Liver (tissue), 3 donors: ENCODE measurements around the gene AGAP5.
"Not testable (repeated sequence)": the region's sequence is repeated elsewhere in the genome, so short reads cannot be mapped to it uniquely, and the experiment has no call there.

Experiments
- EGR1 ChIP-seq, 2 donors: IDR thresholded peaks; 2 replicates each; pipeline ENCODE4 v1.6.1; 2016 to 2018; ENCODE audit warnings: antibody characterized with exemption in 2 of 2, low read depth in 2 of 2
- FOXA1 ChIP-seq: IDR thresholded peaks from 2 replicates; pipeline ENCODE4 v1.6.1; 2016; ENCODE audit warnings: antibody characterized with exemption
- FOXA2 ChIP-seq: IDR thresholded peaks from 2 replicates; pipeline ENCODE4 v1.6.1; 2016; ENCODE audit warnings: antibody characterized with exemption
- GABPA ChIP-seq, 2 donors: IDR thresholded peaks in 1 of 2; conservative IDR thresholded peaks in 1 of 2; 2 replicates each; pipeline ENCODE4 v1.6.1; 2016; ENCODE audit warnings: antibody characterized with exemption in 2 of 2, mild to moderate bottlenecking in 1 of 2, moderate library complexity in 1 of 2
- JUND ChIP-seq, 2 donors: IDR thresholded peaks; 2 replicates each; pipeline ENCODE4 v1.6.1; 2016; ENCODE audit warnings: antibody characterized with exemption in 2 of 2
- RAD21 ChIP-seq, 2 donors: IDR thresholded peaks; 2 replicates each; pipeline ENCODE4 v1.6.1; 2016; ENCODE audit warnings: antibody characterized with exemption in 2 of 2, mild to moderate bottlenecking in 2 of 2
- SP1 ChIP-seq: IDR thresholded peaks from 2 replicates; pipeline ENCODE4 v1.6.1; 2018; ENCODE audit warnings: antibody characterized with exemption, mild to moderate bottlenecking
- TAF1 ChIP-seq: conservative IDR thresholded peaks from 2 replicates; pipeline ENCODE4 v1.6.1; 2016; ENCODE audit warnings: antibody characterized with exemption, mild to moderate bottlenecking
- YY1 ChIP-seq: IDR thresholded peaks from 2 replicates; pipeline ENCODE4 v1.6.1; 2016; ENCODE audit warnings: antibody characterized with exemption, mild to moderate bottlenecking
- TF ChIP-seq, protein P1 (sequence below): fragments of 150-350 bp; IDR thresholded peaks from 2 replicates; pipeline ENCODE4 v1.5.1; 2017; ENCODE audit warnings: improper control_type of control experiment, low read depth, low read length; ENCODE audit not compliant: missing input control
- TF ChIP-seq, protein P2 (sequence below): IDR thresholded peaks from 2 replicates; pipeline ENCODE4 v1.6.1; 2016; ENCODE audit warnings: antibody characterized with exemption, mild to moderate bottlenecking
- TF ChIP-seq, protein P3 (sequence below): IDR thresholded peaks from 2 replicates; pipeline ENCODE4 v1.6.1; 2016; ENCODE audit warnings: antibody characterized with exemption
- TF ChIP-seq, protein P4 (sequence below): IDR thresholded peaks from 2 replicates; pipeline ENCODE4 v1.6.1; 2016; ENCODE audit warnings: antibody characterized with exemption
- TF ChIP-seq, protein P5 (sequence below): IDR thresholded peaks from 2 replicates; pipeline ENCODE4 v1.6.1; 2016; ENCODE audit warnings: antibody characterized with exemption
- donor health status: healthy.
- donor health status: healthy.

DNA sequence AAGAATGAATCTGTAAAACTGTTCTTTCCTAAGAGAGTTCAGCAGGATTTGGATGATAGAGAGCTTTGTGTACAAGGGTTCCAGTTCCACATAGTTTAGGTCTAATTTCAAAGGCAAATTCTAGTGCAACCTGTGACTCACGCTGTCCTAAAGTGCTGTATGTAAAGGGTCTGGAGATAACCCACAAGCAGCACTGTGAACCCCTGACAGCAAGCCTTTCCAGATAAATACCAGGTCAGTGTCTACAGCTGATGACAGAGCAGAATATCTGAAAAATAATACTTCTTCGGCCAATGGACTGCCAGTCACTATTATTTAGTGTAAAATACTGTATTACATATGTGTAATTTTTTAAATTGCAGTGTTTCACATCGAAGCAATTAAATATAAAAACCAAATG lies 16.0 kb upstream of the AGAP5 start:
- TF ChIP-seq, protein P1, sequence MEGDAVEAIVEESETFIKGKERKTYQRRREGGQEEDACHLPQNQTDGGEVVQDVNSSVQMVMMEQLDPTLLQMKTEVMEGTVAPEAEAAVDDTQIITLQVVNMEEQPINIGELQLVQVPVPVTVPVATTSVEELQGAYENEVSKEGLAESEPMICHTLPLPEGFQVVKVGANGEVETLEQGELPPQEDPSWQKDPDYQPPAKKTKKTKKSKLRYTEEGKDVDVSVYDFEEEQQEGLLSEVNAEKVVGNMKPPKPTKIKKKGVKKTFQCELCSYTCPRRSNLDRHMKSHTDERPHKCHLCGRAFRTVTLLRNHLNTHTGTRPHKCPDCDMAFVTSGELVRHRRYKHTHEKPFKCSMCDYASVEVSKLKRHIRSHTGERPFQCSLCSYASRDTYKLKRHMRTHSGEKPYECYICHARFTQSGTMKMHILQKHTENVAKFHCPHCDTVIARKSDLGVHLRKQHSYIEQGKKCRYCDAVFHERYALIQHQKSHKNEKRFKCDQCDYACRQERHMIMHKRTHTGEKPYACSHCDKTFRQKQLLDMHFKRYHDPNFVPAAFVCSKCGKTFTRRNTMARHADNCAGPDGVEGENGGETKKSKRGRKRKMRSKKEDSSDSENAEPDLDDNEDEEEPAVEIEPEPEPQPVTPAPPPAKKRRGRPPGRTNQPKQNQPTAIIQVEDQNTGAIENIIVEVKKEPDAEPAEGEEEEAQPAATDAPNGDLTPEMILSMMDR = not testable (repeated sequence)
- not testable (repeated sequence) for TF ChIP-seq EGR1 (IDR thresholded peaks at IDR 0.05; ENCODE audit: low read depth in 2 of 2); RAD21 (IDR thresholded peaks at IDR 0.05); FOXA2; SP1; YY1; TAF1; JUND (IDR thresholded peaks at IDR 0.05); GABPA (IDR thresholded peaks at IDR 0.05 in 1 of 2, conservative IDR thresholded peaks at IDR 0.05 in 1 of 2); FOXA1
- TF ChIP-seq, protein P2, sequence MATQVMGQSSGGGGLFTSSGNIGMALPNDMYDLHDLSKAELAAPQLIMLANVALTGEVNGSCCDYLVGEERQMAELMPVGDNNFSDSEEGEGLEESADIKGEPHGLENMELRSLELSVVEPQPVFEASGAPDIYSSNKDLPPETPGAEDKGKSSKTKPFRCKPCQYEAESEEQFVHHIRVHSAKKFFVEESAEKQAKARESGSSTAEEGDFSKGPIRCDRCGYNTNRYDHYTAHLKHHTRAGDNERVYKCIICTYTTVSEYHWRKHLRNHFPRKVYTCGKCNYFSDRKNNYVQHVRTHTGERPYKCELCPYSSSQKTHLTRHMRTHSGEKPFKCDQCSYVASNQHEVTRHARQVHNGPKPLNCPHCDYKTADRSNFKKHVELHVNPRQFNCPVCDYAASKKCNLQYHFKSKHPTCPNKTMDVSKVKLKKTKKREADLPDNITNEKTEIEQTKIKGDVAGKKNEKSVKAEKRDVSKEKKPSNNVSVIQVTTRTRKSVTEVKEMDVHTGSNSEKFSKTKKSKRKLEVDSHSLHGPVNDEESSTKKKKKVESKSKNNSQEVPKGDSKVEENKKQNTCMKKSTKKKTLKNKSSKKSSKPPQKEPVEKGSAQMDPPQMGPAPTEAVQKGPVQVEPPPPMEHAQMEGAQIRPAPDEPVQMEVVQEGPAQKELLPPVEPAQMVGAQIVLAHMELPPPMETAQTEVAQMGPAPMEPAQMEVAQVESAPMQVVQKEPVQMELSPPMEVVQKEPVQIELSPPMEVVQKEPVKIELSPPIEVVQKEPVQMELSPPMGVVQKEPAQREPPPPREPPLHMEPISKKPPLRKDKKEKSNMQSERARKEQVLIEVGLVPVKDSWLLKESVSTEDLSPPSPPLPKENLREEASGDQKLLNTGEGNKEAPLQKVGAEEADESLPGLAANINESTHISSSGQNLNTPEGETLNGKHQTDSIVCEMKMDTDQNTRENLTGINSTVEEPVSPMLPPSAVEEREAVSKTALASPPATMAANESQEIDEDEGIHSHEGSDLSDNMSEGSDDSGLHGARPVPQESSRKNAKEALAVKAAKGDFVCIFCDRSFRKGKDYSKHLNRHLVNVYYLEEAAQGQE = not testable (repeated sequence)
- TF ChIP-seq, protein P3, sequence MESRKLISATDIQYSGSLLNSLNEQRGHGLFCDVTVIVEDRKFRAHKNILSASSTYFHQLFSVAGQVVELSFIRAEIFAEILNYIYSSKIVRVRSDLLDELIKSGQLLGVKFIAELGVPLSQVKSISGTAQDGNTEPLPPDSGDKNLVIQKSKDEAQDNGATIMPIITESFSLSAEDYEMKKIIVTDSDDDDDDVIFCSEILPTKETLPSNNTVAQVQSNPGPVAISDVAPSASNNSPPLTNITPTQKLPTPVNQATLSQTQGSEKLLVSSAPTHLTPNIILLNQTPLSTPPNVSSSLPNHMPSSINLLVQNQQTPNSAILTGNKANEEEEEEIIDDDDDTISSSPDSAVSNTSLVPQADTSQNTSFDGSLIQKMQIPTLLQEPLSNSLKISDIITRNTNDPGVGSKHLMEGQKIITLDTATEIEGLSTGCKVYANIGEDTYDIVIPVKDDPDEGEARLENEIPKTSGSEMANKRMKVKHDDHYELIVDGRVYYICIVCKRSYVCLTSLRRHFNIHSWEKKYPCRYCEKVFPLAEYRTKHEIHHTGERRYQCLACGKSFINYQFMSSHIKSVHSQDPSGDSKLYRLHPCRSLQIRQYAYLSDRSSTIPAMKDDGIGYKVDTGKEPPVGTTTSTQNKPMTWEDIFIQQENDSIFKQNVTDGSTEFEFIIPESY = not testable (repeated sequence)
- TF ChIP-seq, protein P4, sequence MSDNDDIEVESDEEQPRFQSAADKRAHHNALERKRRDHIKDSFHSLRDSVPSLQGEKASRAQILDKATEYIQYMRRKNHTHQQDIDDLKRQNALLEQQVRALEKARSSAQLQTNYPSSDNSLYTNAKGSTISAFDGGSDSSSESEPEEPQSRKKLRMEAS = not testable (repeated sequence)
- TF ChIP-seq, protein P5, sequence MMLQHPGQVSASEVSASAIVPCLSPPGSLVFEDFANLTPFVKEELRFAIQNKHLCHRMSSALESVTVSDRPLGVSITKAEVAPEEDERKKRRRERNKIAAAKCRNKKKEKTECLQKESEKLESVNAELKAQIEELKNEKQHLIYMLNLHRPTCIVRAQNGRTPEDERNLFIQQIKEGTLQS = not testable (repeated sequence)
